Psoas muscle (tissue), 8 donors: Measurements from ENCODE around the gene SPOCK3. TPM values are rescaled to one million over a fixed set of nuclear protein-coding genes. Genes with fewer than 3 reads are reported as not detected.
"Not testable (repeated sequence)": the region's sequence is repeated elsewhere in the genome, so short reads cannot be mapped to it uniquely, and the experiment has no call there.

Source experiments
- ATAC-seq, 4 donors: fragments of 200-7000 bp; cut with Tn5 transposase; one replicate each; pipeline ENCODE4 v1.9.1; 2020; ENCODE audit warnings: moderate library complexity in 3 of 4, mild to moderate bottlenecking in 2 of 4
- DNase-seq, 2 donors: peaks; one replicate each; pipeline ENCODE4 v3.0.0-alpha.2; 2020
- H3K27ac ChIP-seq: fragments of 200-600 bp; one replicate; pipeline ENCODE4 v1.8.0; 2022
- H3K27me3 ChIP-seq, 3 donors: fragments of 200-600 bp in 1 of 3; one replicate each; pipeline versions ENCODE4 v1.6.1 to v1.8.0; 2013 to 2022; ENCODE audit warnings: low read length in 2 of 3, mild to moderate bottlenecking in 2 of 3, moderate library complexity in 1 of 3; ENCODE audit not compliant: insufficient read depth in 3 of 3
- H3K36me3 ChIP-seq, 2 donors: fragments of 200-600 bp in 1 of 2; one replicate each; pipeline versions ENCODE4 v1.6.1 to v1.8.0; 2013 to 2022; ENCODE audit warnings: low read depth in 1 of 2, mild to moderate bottlenecking in 1 of 2, moderate library complexity in 1 of 2; ENCODE audit not compliant: insufficient read depth in 1 of 2
- H3K4me1 ChIP-seq: fragments of 200-600 bp; one replicate; pipeline ENCODE4 v1.8.0; 2022
- H3K4me3 ChIP-seq: fragments of 200-600 bp; one replicate; pipeline ENCODE4 v1.8.0; 2022; ENCODE audit warnings: mild to moderate bottlenecking
- H3K9me3 ChIP-seq: fragments of 200-600 bp; one replicate; pipeline ENCODE4 v1.8.0; 2022
- WGBS, 3 donors: extraction: QIAGEN DNeasy Blood & Tissue Kit; methylation state at CpG; one replicate each; pipeline versions ENCODE4 v1.1.6 to v1.1.7; 2013; 5-methylcytosine and 5-hydroxymethylcytosine counted together
- intact Hi-C, 2 donors: fragments of 100-400 bp; cut with DNase I; formaldehyde crosslinking; loops; one replicate each; pipeline versions ENCODE4 v1.11.0 to v1.14.2; 2022
- polyA plus RNA-seq, 3 donors: library from polyadenylated mRNA; stranded (reverse); fragments of 200-250 nt; gene quantifications; one replicate each; pipeline ENCODE4 v1.2.3, GENCODE V29; 2013
- total RNA-seq, 4 donors: library from RNA; stranded (reverse); fragmentation: NEBNext Ultra II Directional in 2 of 4; extraction: Animal tissue kit (Norgen Biotek cat#: 25700) in 2 of 4; gene quantifications; one replicate each; pipeline versions ENCODE4 v1.2.1 to v1.2.4, GENCODE V29; 2021 to 2023
- TF ChIP-seq, protein P1 (sequence below): fragments of 200-600 bp; IDR thresholded peaks from one replicate; pipeline ENCODE4 v1.8.0; 2022; ENCODE audit warnings: antibody characterized with exemption
- donor health status: healthy with polysubstance abuse.
- donor health status: DM: no; HTN: no; CAD: no; lungs with moderate emphysema.
- donor health status: Bipolar disorder and iron deficiency.
- donor health status: healthy.
- donor health status: DM: yes; HTN: yes; CAD: no.
- donor health status: DM: no; HTN: no; CAD: no.
- donor health status: DM: no; HTN: no; CAD: no.
- donor health status: DM: yes; HTN: yes; CAD: no.

SPOCK3 gene
- total and polyA plus RNA-seq, 7 donors: 0.09 to 1.0 (median 0.11) TPM; not detected in 4

DNA sequence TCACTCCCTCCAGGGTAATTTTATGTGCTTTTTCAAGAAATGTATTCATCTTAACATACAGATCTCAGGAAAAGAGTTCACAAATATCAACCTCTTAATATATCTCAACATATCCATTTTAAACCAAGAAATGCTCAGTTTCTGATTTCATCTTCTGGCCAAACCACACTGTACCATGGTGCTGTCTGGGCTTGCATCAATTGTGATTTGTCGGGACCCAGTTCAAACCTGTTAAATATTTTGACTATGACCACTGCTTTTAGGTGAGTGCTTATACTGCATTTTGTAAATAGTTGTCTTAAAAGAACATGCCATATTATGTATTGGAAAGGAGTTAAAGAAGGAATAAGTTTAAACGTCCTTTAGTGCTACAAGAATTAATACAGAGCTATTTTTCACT lies 352.1 kb downstream of the SPOCK3 start:
- 73 to 75% (median 74%) methylated on average over 2 of the region's 2 CpGs for whole genome bisulfite sequencing, 3 donors
- Histone ChIP-seq H3K36me3 (no peaks in the 10 kb centered on the region), H3K27ac (no peak overlapping the region), H3K4me3 (no peak overlapping the region), H3K9me3 (no peaks in the 10 kb centered on the region), H3K27me3 (no peaks in the 10 kb centered on the region), H3K4me1 (no peaks in the 10 kb centered on the region)
- ATAC-seq: no peak
- DNase-seq: no peak
- TF ChIP-seq, protein P1, sequence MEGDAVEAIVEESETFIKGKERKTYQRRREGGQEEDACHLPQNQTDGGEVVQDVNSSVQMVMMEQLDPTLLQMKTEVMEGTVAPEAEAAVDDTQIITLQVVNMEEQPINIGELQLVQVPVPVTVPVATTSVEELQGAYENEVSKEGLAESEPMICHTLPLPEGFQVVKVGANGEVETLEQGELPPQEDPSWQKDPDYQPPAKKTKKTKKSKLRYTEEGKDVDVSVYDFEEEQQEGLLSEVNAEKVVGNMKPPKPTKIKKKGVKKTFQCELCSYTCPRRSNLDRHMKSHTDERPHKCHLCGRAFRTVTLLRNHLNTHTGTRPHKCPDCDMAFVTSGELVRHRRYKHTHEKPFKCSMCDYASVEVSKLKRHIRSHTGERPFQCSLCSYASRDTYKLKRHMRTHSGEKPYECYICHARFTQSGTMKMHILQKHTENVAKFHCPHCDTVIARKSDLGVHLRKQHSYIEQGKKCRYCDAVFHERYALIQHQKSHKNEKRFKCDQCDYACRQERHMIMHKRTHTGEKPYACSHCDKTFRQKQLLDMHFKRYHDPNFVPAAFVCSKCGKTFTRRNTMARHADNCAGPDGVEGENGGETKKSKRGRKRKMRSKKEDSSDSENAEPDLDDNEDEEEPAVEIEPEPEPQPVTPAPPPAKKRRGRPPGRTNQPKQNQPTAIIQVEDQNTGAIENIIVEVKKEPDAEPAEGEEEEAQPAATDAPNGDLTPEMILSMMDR: no peak
- intact Hi-C loops: no loop called here

DNA sequence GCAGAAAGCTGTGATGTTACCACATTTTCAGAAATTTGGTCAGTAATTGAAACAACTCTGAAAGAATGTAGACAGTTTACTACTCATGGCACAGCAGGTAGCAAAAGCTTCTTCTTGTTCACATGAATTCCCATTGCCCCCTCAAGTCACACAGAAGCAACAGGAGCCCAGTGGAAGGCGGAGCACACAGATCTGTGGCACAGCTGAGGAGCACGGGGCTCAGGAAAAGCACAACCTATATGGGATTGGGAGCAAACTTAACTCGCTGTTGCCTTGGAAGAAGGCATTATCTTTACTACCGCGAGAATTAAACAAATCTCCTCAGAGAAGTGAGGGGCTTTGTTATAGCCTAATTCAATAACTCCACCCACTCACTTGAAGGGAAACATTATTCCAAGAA lies 358.5 kb downstream of the SPOCK3 start:
- Histone ChIP-seq H3K36me3 (no peaks in the 10 kb centered on the region), H3K27ac (no peak overlapping the region), H3K4me1 (no peaks in the 10 kb centered on the region), H3K4me3 (no peak overlapping the region), H3K9me3 (no peaks in the 10 kb centered on the region), H3K27me3 (no peaks in the 10 kb centered on the region)
- WGBS, 3 donors: 30 to 43% (median 30%) methylated on average over 5 of the region's 5 CpGs
- DNase-seq: no peak
- TF ChIP-seq, protein P1: no peak
- intact Hi-C loops: no loop called here
- no peak for ATAC-seq

DNA sequence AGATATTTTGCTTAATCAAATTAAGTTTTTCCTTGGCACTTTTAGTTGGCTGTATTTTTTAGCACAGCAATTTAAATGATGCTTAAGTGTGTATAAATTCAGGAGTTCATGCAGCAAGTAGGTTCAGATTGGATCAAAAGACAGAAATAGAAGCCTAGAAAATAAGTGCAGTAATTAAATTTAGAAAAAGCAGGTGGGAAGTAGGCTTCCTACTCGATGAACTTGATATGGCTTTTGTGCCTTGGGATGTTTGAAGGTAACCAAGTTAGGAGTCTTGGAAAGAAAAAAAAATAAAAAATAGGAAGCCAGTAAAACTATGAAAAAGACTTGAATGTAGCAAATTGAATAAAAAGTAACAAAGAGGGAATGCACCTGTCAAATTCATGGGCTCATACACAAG lies 372.3 kb downstream of the SPOCK3 start:
- Histone ChIP-seq H3K4me3 (no peak overlapping the region), H3K27ac (no peak overlapping the region), H3K36me3 (no peaks in the 10 kb centered on the region), H3K27me3 (no peaks in the 10 kb centered on the region), H3K9me3 (no peaks in the 10 kb centered on the region), H3K4me1 (no peaks in the 10 kb centered on the region)
- WGBS, 3 donors: 44 to 76% (median 50%) methylated on average over 1 of the region's 1 CpG
- TF ChIP-seq, protein P1: no peak
- intact Hi-C loops: no loop called here
- ATAC-seq (no peak), DNase-seq (no peak)

DNA sequence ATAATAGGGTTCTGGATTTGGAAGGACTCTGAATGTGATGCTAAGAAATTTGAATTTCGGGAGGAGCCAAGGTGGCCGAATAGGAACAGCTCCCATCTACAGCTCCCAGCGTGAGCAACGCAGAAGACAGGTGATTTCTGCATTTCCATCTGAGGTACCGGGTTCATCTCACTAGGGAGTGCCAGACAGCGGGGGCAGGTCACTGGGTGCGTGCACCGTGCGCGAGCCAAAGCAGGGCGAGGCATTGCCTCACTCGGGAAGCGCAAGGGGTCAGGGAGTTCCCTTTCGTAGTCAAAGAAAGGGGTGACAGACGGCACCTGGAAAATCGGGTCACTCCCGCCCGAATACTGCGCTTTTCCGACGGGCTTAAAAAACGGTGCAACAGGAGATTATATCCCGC lies 383.9 kb downstream of the SPOCK3 start:
- DNase-seq, H3K27ac ChIP-seq, H3K4me1 ChIP-seq, H3K9me3 ChIP-seq, H3K36me3 ChIP-seq, H3K27me3 ChIP-seq, ATAC-seq, intact Hi-C loops, H3K4me3 ChIP-seq: not testable (repeated sequence)
- WGBS, 3 donors: 93 to 95% (median 95%) methylated on average over 23 of the region's 23 CpGs

DNA sequence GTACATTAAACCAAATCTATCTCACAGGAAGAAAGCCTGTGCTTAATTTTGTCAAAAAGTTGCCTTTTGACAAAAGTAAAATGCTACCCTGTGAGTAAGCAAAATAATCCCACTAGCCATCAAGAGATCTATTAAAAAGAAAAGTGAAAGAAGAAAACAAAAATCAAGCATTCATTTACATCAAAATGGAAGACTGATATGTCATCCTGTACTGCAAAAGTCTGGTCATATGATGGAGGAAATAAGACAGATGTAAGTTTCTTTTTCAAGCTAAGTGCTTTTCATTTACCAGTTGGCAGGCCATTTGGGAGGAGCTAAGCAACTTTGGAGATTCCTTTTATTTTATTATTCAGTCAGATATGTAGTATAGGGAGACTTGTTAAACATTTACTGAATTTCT lies 387.4 kb downstream of the SPOCK3 start:
- Histone ChIP-seq H3K9me3 (no peaks in the 10 kb centered on the region), H3K27ac (no peak overlapping the region), H3K27me3 (no peaks in the 10 kb centered on the region), H3K4me3 (no peak overlapping the region), H3K4me1 (no peaks in the 10 kb centered on the region), H3K36me3 (no peaks in the 10 kb centered on the region)
- ATAC-seq: no peak
- intact Hi-C loops: no loop called here
- TF ChIP-seq, protein P1: no peak
- no peak for DNase-seq
